H1 (cell line): ENCODE measurements around the gene ALOX12. TPM values are rescaled to one million over a fixed set of nuclear protein-coding genes. Genes with fewer than 3 reads are reported as not detected.

Experiments
- CTCF ChIA-PET: fragments of 300-600 bp; sonication (Branson Sonifier 250); formaldehyde crosslinking; loops from one replicate; lab custom pipeline; 2021; ENCODE audit not compliant: partially characterized antibody; lab: Charles Lee
- POLR2A ChIA-PET: fragments of 300-600 bp; sonication (Branson Sonifier 250); formaldehyde crosslinking; loops from one replicate; lab custom pipeline; 2021; ENCODE audit warnings: inconsistent platforms; ENCODE audit not compliant: partially characterized antibody; lab: Charles Lee
- DNase-seq, 2 experiments: peaks; one replicate each; pipeline versions ENCODE4 v3.0.0 to v3.0.0-alpha.2; 2010 to 2022; ENCODE audit warnings: low spot score in 2 of 2, low read depth in 1 of 2, mixed read lengths in 1 of 2
- FAIRE-seq: peaks from 2 replicates; lab custom pipeline; 2011; peaks lifted over from hg19 to GRCh38; lab: Jason Lieb, UNC
- H2AFZ ChIP-seq: 2 replicates; pipeline ENCODE4 v1.8.1; 2012; ENCODE audit warnings: low read length, inconsistent platforms
- H2AK5ac ChIP-seq: 2 replicates; pipeline ENCODE4 v1.6.1; 2013; ENCODE audit warnings: low read depth, low read length
- H2BK120ac ChIP-seq: replicated peaks from 2 replicates; pipeline ENCODE3; 2013; ENCODE audit warnings: low read depth, low read length, inconsistent platforms
- H2BK12ac ChIP-seq: 2 replicates; pipeline ENCODE4 v1.6.1; 2013; ENCODE audit warnings: low read depth, low read length
- H2BK15ac ChIP-seq: 2 replicates; pipeline ENCODE4 v1.6.1; 2013; ENCODE audit warnings: low read length
- H2BK20ac ChIP-seq: 2 replicates; pipeline ENCODE4 v1.6.1; 2013; ENCODE audit warnings: low read length
- H2BK5ac ChIP-seq: 2 replicates; pipeline ENCODE4 v1.6.1; 2013; ENCODE audit warnings: low read depth, low read length
- H3K14ac ChIP-seq: 2 replicates; pipeline ENCODE4 v1.6.1; 2013; ENCODE audit warnings: inconsistent platforms; ENCODE audit not compliant: insufficient read length
- H3K18ac ChIP-seq: 2 replicates; pipeline ENCODE4 v1.6.1; 2013; ENCODE audit warnings: low read length; ENCODE audit errors: extremely low read depth
- H3K23ac ChIP-seq: 2 replicates; pipeline ENCODE4 v1.6.1; 2013; ENCODE audit warnings: inconsistent platforms; ENCODE audit not compliant: insufficient read length
- H3K23me2 ChIP-seq: 2 replicates; pipeline ENCODE4 v1.6.1; 2013; ENCODE audit warnings: low read depth, low read length
- H3K27ac ChIP-seq: 2 replicates; pipeline ENCODE4 v1.6.1; 2011; ENCODE audit warnings: low read depth, low read length, inconsistent platforms
- H3K27me3 ChIP-seq, 4 experiments: replicated peaks in 1 of 4; 1 replicate in 1 of 4; 2 replicates in 3 of 4; pipeline versions ENCODE4 v1.6.1 to v1.8.1; 2011 to 2013; ENCODE audit warnings: low read length in 3 of 4, mild to moderate bottlenecking in 3 of 4, inconsistent platforms in 2 of 4, mixed read lengths in 2 of 4, moderate library complexity in 1 of 4; ENCODE audit not compliant: control insufficient read depth in 3 of 4, insufficient read depth in 3 of 4; ENCODE audit errors: extremely low read depth in 1 of 4
- H3K36me3 ChIP-seq, 4 experiments: 2 replicates each; pipeline versions ENCODE4 v1.6.1 to v1.8.1; 2011 to 2013; ENCODE audit warnings: mild to moderate bottlenecking in 4 of 4, low read length in 3 of 4, moderate library complexity in 2 of 4, control low read depth in 1 of 4, inconsistent platforms in 1 of 4; ENCODE audit not compliant: insufficient read depth in 4 of 4, control insufficient read depth in 2 of 4
- H3K4ac ChIP-seq: replicated peaks from 2 replicates; pipeline ENCODE3; 2013; ENCODE audit warnings: low read length, low read depth, mixed read lengths, inconsistent platforms; ENCODE audit not compliant: insufficient read length
- H3K4me1 ChIP-seq, 4 experiments: replicated peaks in 1 of 4; 1 replicate in 1 of 4; 2 replicates in 3 of 4; pipeline versions ENCODE4 v1.6.1 to v1.8.1; 2011 to 2013; ENCODE audit warnings: low read length in 3 of 4, inconsistent platforms in 2 of 4, mixed read lengths in 1 of 4; ENCODE audit not compliant: insufficient read depth in 4 of 4, control insufficient read depth in 3 of 4
- H3K4me2 ChIP-seq, 2 experiments: 2 replicates each; pipeline versions ENCODE4 v1.6.1 to v1.8.1; 2011 to 2013; ENCODE audit warnings: low read depth in 2 of 2, low read length in 2 of 2, control low read depth in 1 of 2, inconsistent platforms in 1 of 2, mild to moderate bottlenecking in 1 of 2; ENCODE audit not compliant: insufficient read depth in 1 of 2
- H3K4me3 ChIP-seq, 4 experiments: fragments of 200-600, 300-600 bp in 1 of 4; sonication (generic), shearing (Covaris generic), sonication (Bioruptor Twin) in 1 of 4; 2 replicates each; pipeline versions ENCODE4 v1.5.1 to v1.8.1; 2011 to 2016; ENCODE audit warnings: low read length in 4 of 4, low read depth in 3 of 4, control low read depth in 2 of 4, inconsistent platforms in 2 of 4, mild to moderate bottlenecking in 2 of 4, mixed read lengths in 1 of 4, moderate library complexity in 1 of 4; ENCODE audit not compliant: insufficient read depth in 2 of 4; ENCODE audit errors: extremely low read depth in 1 of 4
- H3K56ac ChIP-seq: replicated peaks from 2 replicates; pipeline ENCODE3; 2013; ENCODE audit warnings: low read depth, mild to moderate bottlenecking, mixed read lengths, low read length, inconsistent platforms; ENCODE audit not compliant: insufficient read length
- H3K79me1 ChIP-seq: 2 replicates; pipeline ENCODE4 v1.6.1; 2013; ENCODE audit warnings: low read depth, low read length, control low read depth
- H3K79me2 ChIP-seq, 2 experiments: 2 replicates each; pipeline versions ENCODE4 v1.6.1 to v1.8.1; 2012 to 2013; ENCODE audit warnings: low read length in 2 of 2, mild to moderate bottlenecking in 2 of 2, inconsistent platforms in 1 of 2; ENCODE audit not compliant: insufficient read depth in 2 of 2, control insufficient read depth in 1 of 2
- H3K9ac ChIP-seq, 4 experiments: replicated peaks in 1 of 4; 1 replicate in 1 of 4; 2 replicates in 3 of 4; pipeline versions ENCODE4 v1.6.1 to v1.8.1; 2011 to 2013; ENCODE audit warnings: low read depth in 3 of 4, low read length in 3 of 4, control low read depth in 2 of 4, mild to moderate bottlenecking in 2 of 4, moderate library complexity in 2 of 4, inconsistent platforms in 1 of 4; ENCODE audit errors: extremely low read depth in 1 of 4
- H3K9me3 ChIP-seq, 2 experiments: 2 replicates each; pipeline versions ENCODE4 v1.6.1 to v1.8.1; 2012 to 2013; ENCODE audit warnings: mild to moderate bottlenecking in 2 of 2, moderate library complexity in 2 of 2, control low read depth in 1 of 2, inconsistent platforms in 1 of 2, low read depth in 1 of 2, low read length in 1 of 2, mixed read lengths in 1 of 2; ENCODE audit not compliant: insufficient read depth in 2 of 2
- H4K20me1 ChIP-seq, 2 experiments: replicated peaks in 1 of 2; 2 replicates each; pipeline versions ENCODE3 to v1.8.1; 2011 to 2013; ENCODE audit warnings: inconsistent platforms in 2 of 2, low read length in 2 of 2, mild to moderate bottlenecking in 1 of 2; ENCODE audit not compliant: insufficient read depth in 2 of 2, control insufficient read depth in 1 of 2
- H4K5ac ChIP-seq: 2 replicates; pipeline ENCODE4 v1.6.1; 2013; ENCODE audit warnings: low read length, low read depth, mixed read lengths, inconsistent platforms; ENCODE audit not compliant: insufficient read length
- H4K8ac ChIP-seq: 2 replicates; pipeline ENCODE4 v1.8.0; 2013; ENCODE audit warnings: mild to moderate bottlenecking, moderate library complexity, low read length, inconsistent platforms; ENCODE audit not compliant: insufficient read depth; ENCODE audit errors: extremely low read depth
- H4K91ac ChIP-seq: replicated peaks from 2 replicates; pipeline ENCODE3; 2013; ENCODE audit warnings: low read length, mixed read lengths, inconsistent platforms; ENCODE audit not compliant: insufficient read length
- EP300 ChIP-seq, 2 experiments: IDR thresholded peaks; 1 replicate in 1 of 2; 2 replicates in 1 of 2; pipeline ENCODE4 v1.6.1; 2011 to 2012; ENCODE audit warnings: low read depth in 2 of 2, low read length in 2 of 2, mild to moderate bottlenecking in 2 of 2, borderline replicate concordance in 1 of 2, inconsistent platforms in 1 of 2, moderate library complexity in 1 of 2
- HDAC6 ChIP-seq: IDR thresholded peaks from one replicate; pipeline ENCODE4 v1.7.1; 2012; ENCODE audit warnings: low read depth, mild to moderate bottlenecking, inconsistent platforms, low read length, moderate library complexity
- MAX ChIP-seq: IDR thresholded peaks from 2 replicates; pipeline ENCODE4 v1.6.1; 2012; ENCODE audit warnings: inconsistent platforms
- NRF1 ChIP-seq: IDR thresholded peaks from 2 replicates; pipeline ENCODE4 v1.6.1; 2011; ENCODE audit warnings: mild to moderate bottlenecking, low read depth, low read length, improper control_type of control experiment
- RAD21 ChIP-seq, 2 experiments: IDR thresholded peaks in 1 of 2; conservative IDR thresholded peaks in 1 of 2; 2 replicates each; pipeline ENCODE4 v1.6.1; 2011; ENCODE audit warnings: low read depth in 2 of 2, low read length in 2 of 2, improper control_type of control experiment in 1 of 2, inconsistent platforms in 1 of 2, mild to moderate bottlenecking in 1 of 2, moderate library complexity in 1 of 2
- RXRA ChIP-seq: IDR thresholded peaks from 2 replicates; pipeline ENCODE4 v1.6.1; 2011; ENCODE audit warnings: low read depth, mild to moderate bottlenecking, low read length, moderate library complexity; ENCODE audit not compliant: insufficient read depth
- SIN3A ChIP-seq, 2 experiments: IDR thresholded peaks in 1 of 2; conservative IDR thresholded peaks in 1 of 2; 2 replicates each; pipeline ENCODE4 v1.6.1; 2011 to 2012; ENCODE audit warnings: low read length in 2 of 2, improper control_type of control experiment in 1 of 2, low read depth in 1 of 2, mild to moderate bottlenecking in 1 of 2
- SUZ12 ChIP-seq: fragments of 200-600 bp; sonication (generic); IDR thresholded peaks from 2 replicates; pipeline ENCODE4 v1.6.1; 2012; ENCODE audit warnings: mild to moderate bottlenecking, inconsistent platforms, low read length, moderate library complexity, mixed read lengths
- USF2 ChIP-seq: IDR thresholded peaks from 2 replicates; pipeline ENCODE4 v1.6.1; 2011; ENCODE audit warnings: low read length, improper control_type of control experiment
- WGBS, 2 experiments: shearing (Covaris generic) in 1 of 2; methylation state at CpG; one replicate each; pipeline versions ENCODE4 v1.1.6 to v1.1.7; 2013 to 2015; ENCODE audit warnings: low lambda C conversion rate in 2 of 2, mixed read lengths in 2 of 2, inconsistent platforms in 1 of 2, low coverage in 1 of 2, missing lambda C conversion rate in 1 of 2; ENCODE audit not compliant: insufficient replicate concordance in 2 of 2, insufficient coverage in 1 of 2, insufficient read length in 1 of 2; ENCODE audit errors: extremely low coverage in 1 of 2, missing lambda C conversion rate in 1 of 2; 5-methylcytosine and 5-hydroxymethylcytosine counted together
- polyA plus RNA-seq, 7 experiments: library from polyadenylated mRNA; depleted of rRNA in 3 of 7; stranded (reverse) in 5 of 7; unstranded in 2 of 7; fragments of >200 nt in 5 of 7; fragments of 200-250 nt in 2 of 7; gene quantifications; 1 replicate in 5 of 7; 2 replicates in 1 of 7; 4 replicates in 1 of 7; pipeline versions ENCODE4 v1.2.1 to v1.2.3, GENCODE V29; 2011 to 2013; ENCODE audit warnings: missing spikeins in 2 of 7, mixed read lengths in 2 of 7
- total RNA-seq: library from RNA; stranded (reverse); fragmentation: NEBNext Ultra II Directional; extraction: Animal tissue kit (Norgen Biotek cat#: 25700); gene quantifications from 2 replicates; pipeline ENCODE4 v1.2.1, GENCODE V29; 2021

ALOX12 gene
- total and polyA plus RNA-seq, 2 of the 8 experiments (the other 6 are each of a cell fraction or from before 2014, with no cell fraction given) = 1.4 to 2.0 TPM

GRCh38 chr17:6985266-6985665 is 10.6 kb upstream of the ALOX12 start:
- H3K4me2 ChIP-seq = no peak overlapping the region
- H3K23me2 ChIP-seq = no peaks in the 10 kb centered on the region; the same call in 1 of the 2 replicates
- no peak overlapping the region for H3K18ac ChIP-seq
- no peak overlapping the region for H3K14ac ChIP-seq
- no peak for TF ChIP-seq USF2
- no peak for TF ChIP-seq NRF1
- no peak for TF ChIP-seq SUZ12
- TF ChIP-seq HDAC6 = no peak
- no peak for TF ChIP-seq RAD21 (IDR thresholded peaks at IDR 0.05 in 1 of 2, conservative IDR thresholded peaks at IDR 0.05 in 1 of 2; ENCODE audit: low read depth in 2 of 2, low read length in 2 of 2)
- TF ChIP-seq MAX = no peak
- TF ChIP-seq EP300 (IDR thresholded peaks at IDR 0.05; ENCODE audit: borderline replicate concordance in 1 of 2, low read depth in 2 of 2, low read length in 2 of 2) = no peak
- no peak for TF ChIP-seq RXRA
- TF ChIP-seq SIN3A (conservative IDR thresholded peaks at IDR 0.05 in 1 of 2, IDR thresholded peaks at IDR 0.05 in 1 of 2; ENCODE audit: low read depth in 1 of 2, low read length in 2 of 2) = no peak
- H2AK5ac ChIP-seq = no peak overlapping the region
- no peak overlapping the region for H3K4ac ChIP-seq
- H2AFZ ChIP-seq = no peak overlapping the region
- H3K79me2 ChIP-seq = no peaks in the 10 kb centered on the region
- POLR2A ChIA-PET = no interaction called here
- no peak overlapping the region for H4K5ac ChIP-seq
- CTCF ChIA-PET = interaction anchor here (0.9 to 2.0 kb wide), 7 partner anchors 8 to 188 kb away, joined by 3 to 9 read pairs (median 4); no protein-coding TSS in a partner anchor
- H2BK12ac ChIP-seq = no peak overlapping the region
- no peak overlapping the region for H3K23ac ChIP-seq
- FAIRE-seq (no peak), DNase-seq (no peak)
- no peak overlapping the region for H2BK5ac ChIP-seq
- no peak overlapping the region for H2BK20ac ChIP-seq
- no peak overlapping the region for H4K91ac ChIP-seq
- no peak overlapping the region for H3K56ac ChIP-seq
- no peaks in the 10 kb centered on the region for H4K20me1 ChIP-seq
- H3K9ac ChIP-seq = no peak overlapping the region
- no peak overlapping the region for H3K4me3 ChIP-seq
- H3K4me1 ChIP-seq = no peaks in the 10 kb centered on the region
- H3K27me3 ChIP-seq = no peaks in the 10 kb centered on the region
- no peaks in the 10 kb centered on the region for H3K9me3 ChIP-seq
- no peak overlapping the region for H2BK15ac ChIP-seq
- H3K27ac ChIP-seq = no peak overlapping the region
- H3K79me1 ChIP-seq = no peaks in the 10 kb centered on the region
- H3K36me3 ChIP-seq = no peaks in the 10 kb centered on the region
- 85% methylated on average over 4 of the region's 4 CpGs; no CpG with 5 or more reads in 1 of the 2 experiments for WGBS, 2 experiments
- no peak overlapping the region for H2BK120ac ChIP-seq
- H4K8ac ChIP-seq = no peak overlapping the region
